ENCODE results near the gene TMEM229B. TPM values are rescaled to one million over a fixed set of nuclear protein-coding genes. Genes with fewer than 3 reads are reported as not detected.

TMEM229B gene
- total RNA-seq, 2 donors from 2014 or later, result 1.1 to 1.5 TPM

DNA sequence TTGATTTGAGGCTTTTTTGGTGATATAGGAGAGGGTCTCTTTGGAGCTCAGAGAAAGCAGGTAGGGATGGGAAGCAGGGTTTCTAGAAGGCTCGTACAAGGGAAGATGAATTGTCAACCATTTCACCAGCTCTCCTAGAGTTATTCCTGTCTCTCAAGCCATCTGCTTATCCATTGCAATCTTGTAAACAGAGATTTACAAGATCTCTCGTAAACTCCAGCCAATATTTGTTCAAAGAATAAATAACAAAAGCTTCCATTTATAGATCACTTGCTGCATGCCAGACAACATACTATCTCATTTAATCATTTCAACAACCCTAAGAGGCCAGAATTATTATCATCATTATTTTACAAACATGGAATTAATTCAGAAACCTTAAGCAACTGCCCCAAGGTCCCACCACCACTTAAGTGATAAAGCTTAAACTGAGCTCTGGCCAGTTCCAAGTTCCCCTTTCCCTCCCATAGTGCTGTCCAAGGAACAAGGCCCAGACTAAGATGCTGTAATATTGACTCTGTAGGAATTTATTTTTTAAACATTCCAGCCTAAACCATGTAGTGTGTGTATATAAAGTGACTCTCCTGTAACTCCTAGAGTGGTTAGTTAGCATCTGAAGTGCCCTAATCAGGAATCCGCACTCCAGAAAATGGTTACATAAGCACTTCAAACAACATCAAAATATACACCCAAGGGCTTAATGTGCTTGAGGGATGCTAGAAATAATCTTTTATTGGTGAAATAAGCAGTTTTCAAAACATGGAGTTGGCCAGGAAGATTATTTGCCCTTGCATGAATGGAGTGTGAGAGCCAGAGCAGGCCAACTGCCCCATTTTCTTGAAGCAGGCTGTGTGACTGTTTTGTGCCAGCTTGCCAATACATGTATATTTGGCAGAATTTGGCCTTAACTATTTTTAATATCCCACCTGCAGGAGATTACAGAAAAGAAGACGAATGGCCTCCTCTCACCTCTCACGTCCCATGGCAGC is 41.7 kb upstream of the TMEM229B start:
- no peaks in the 10 kb centered on the region for H3K4me1 ChIP-seq (ENCODE audit: control insufficient read depth, insufficient read depth, low read length)
- no peaks in the 10 kb centered on the region for H3K36me3 ChIP-seq (ENCODE audit: control insufficient read depth, insufficient read depth, low read length)
- peaks cover 8% of the 10 kb centered on the region for H3K27me3 ChIP-seq (ENCODE audit: control insufficient read depth, insufficient read depth, low read length, poor library complexity, severe bottlenecking)
- 86 to 88% methylated on average over 4 of the region's 5 CpGs for WGBS, 2 experiments (ENCODE audit: insufficient coverage in 1 of 2, insufficient read length in 1 of 2)
- no peak overlapping the region for H3K4me3 ChIP-seq (ENCODE audit: low read length)
- H3K27ac Mint-ChIP-seq, result no peak overlapping the region
- H3K9me3 ChIP-seq (ENCODE audit: control insufficient read depth, low read length), result no peaks in the 10 kb centered on the region
- H3K36me3 Mint-ChIP-seq (ENCODE audit: low read depth), result no peaks in the 10 kb centered on the region
- H3K9me3 Mint-ChIP-seq, result no peaks in the 10 kb centered on the region
- peaks cover 11% of the 10 kb centered on the region for H3K4me1 Mint-ChIP-seq
- DNase-seq, result no peak
- no peak overlapping the region for H3K27ac ChIP-seq (ENCODE audit: low read depth, low read length)
- peaks cover 2% of the 10 kb centered on the region for H3K27me3 Mint-ChIP-seq (ENCODE audit: insufficient read depth)
- no peak overlapping the region for H3K9ac ChIP-seq (ENCODE audit: extremely low read depth, low read length, poor library complexity, severe bottlenecking)
- TF ChIP-seq, protein P1, sequence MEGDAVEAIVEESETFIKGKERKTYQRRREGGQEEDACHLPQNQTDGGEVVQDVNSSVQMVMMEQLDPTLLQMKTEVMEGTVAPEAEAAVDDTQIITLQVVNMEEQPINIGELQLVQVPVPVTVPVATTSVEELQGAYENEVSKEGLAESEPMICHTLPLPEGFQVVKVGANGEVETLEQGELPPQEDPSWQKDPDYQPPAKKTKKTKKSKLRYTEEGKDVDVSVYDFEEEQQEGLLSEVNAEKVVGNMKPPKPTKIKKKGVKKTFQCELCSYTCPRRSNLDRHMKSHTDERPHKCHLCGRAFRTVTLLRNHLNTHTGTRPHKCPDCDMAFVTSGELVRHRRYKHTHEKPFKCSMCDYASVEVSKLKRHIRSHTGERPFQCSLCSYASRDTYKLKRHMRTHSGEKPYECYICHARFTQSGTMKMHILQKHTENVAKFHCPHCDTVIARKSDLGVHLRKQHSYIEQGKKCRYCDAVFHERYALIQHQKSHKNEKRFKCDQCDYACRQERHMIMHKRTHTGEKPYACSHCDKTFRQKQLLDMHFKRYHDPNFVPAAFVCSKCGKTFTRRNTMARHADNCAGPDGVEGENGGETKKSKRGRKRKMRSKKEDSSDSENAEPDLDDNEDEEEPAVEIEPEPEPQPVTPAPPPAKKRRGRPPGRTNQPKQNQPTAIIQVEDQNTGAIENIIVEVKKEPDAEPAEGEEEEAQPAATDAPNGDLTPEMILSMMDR (conservative IDR thresholded peaks at IDR 0.05), result no peak
- no peak overlapping the region for H3K4me3 Mint-ChIP-seq

DNA sequence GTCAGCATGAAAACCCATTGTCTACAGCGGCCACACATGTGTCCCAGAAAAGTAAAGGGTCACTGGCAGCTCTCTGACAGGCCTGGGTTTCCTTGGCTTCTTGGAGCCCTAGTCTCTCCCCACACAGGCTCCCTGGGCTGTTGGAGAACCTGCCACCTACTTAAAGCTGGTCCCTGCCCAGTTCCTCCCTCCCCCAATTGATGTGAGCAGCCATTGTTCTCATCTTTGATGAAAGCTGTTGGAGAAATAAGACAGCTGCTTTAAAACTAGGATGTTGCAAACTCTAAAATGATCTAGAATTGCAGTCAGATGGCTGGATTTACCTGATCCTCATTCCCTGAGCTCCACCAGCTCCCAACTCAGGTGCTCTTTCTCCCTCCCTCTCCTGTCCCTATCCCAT is 39.8 kb upstream of the TMEM229B start:
- Mint-ChIP-seq H3K36me3 (ENCODE audit: low read depth) (no peaks in the 10 kb centered on the region), H3K4me3 (no peak overlapping the region), H3K9me3 (no peaks in the 10 kb centered on the region), H3K27ac (no peak overlapping the region), H3K27me3 (ENCODE audit: insufficient read depth) (peaks cover 4% of the 10 kb centered on the region), H3K4me1 (peaks cover 6% of the 10 kb centered on the region)
- H3K4me1 ChIP-seq (ENCODE audit: control insufficient read depth, insufficient read depth, low read length), result no peaks in the 10 kb centered on the region
- TF ChIP-seq, protein P1 (conservative IDR thresholded peaks at IDR 0.05), result no peak
- H3K27me3 ChIP-seq (ENCODE audit: control insufficient read depth, insufficient read depth, low read length, poor library complexity, severe bottlenecking), result peaks cover 16% of the 10 kb centered on the region
- H3K27ac ChIP-seq (ENCODE audit: low read depth, low read length), result no peak overlapping the region
- H3K9me3 ChIP-seq (ENCODE audit: control insufficient read depth, low read length), result no peaks in the 10 kb centered on the region
- H3K4me3 ChIP-seq (ENCODE audit: low read length), result no peak overlapping the region
- H3K36me3 ChIP-seq (ENCODE audit: control insufficient read depth, insufficient read depth, low read length), result no peaks in the 10 kb centered on the region
- DNase-seq, result no peak
- WGBS, 2 experiments (ENCODE audit: insufficient coverage in 1 of 2, insufficient read length in 1 of 2), result 89 to 92% methylated on average over 1 of the region's 1 CpG
- H3K9ac ChIP-seq (ENCODE audit: extremely low read depth, low read length, poor library complexity, severe bottlenecking), result no peak overlapping the region

DNA sequence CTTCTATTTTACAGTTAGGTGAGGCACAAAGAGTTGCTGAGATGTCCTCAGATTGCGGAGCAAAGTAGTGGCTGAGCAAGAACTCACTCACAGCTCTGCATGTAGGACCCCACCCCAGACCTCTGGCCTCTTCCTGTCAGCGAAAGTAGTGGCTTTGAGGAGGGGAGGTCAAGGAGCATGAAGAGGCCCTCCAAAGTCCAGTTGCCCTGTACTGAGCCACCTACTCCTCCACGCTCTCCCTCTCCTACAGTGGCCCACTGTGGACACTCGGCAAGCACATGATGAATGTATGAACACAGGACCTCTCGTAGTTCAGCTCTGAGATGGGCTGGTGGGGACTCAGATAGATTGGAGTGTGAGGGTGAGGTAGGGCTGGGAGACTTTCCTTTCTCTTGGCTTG is 39.2 kb upstream of the TMEM229B start:
- WGBS, 2 experiments (ENCODE audit: insufficient coverage in 1 of 2, insufficient read length in 1 of 2), result 86 to 95% methylated on average over 1 to 5 of the region's 5 CpGs
- no peak overlapping the region for H3K9ac ChIP-seq (ENCODE audit: extremely low read depth, low read length, poor library complexity, severe bottlenecking)
- Mint-ChIP-seq H3K4me3 (no peak overlapping the region), H3K27ac (no peak overlapping the region), H3K4me1 (peaks cover 6% of the 10 kb centered on the region), H3K9me3 (no peaks in the 10 kb centered on the region), H3K27me3 (ENCODE audit: insufficient read depth) (peaks cover 4% of the 10 kb centered on the region), H3K36me3 (ENCODE audit: low read depth) (no peaks in the 10 kb centered on the region)
- no peaks in the 10 kb centered on the region for H3K9me3 ChIP-seq (ENCODE audit: control insufficient read depth, low read length)
- no peaks in the 10 kb centered on the region for H3K4me1 ChIP-seq (ENCODE audit: control insufficient read depth, insufficient read depth, low read length)
- TF ChIP-seq, protein P1 (conservative IDR thresholded peaks at IDR 0.05), result no peak
- no peaks in the 10 kb centered on the region for H3K36me3 ChIP-seq (ENCODE audit: control insufficient read depth, insufficient read depth, low read length)
- no peak for DNase-seq
- no peak overlapping the region for H3K27ac ChIP-seq (ENCODE audit: low read depth, low read length)
- no peak overlapping the region for H3K4me3 ChIP-seq (ENCODE audit: low read length)
- H3K27me3 ChIP-seq (ENCODE audit: control insufficient read depth, insufficient read depth, low read length, poor library complexity, severe bottlenecking), result peaks cover 16% of the 10 kb centered on the region
